Mesendoderm (in vitro differentiated cells): ENCODE results near the gene BBS9.

Experiments used
- DNase-seq: peaks from one replicate; pipeline ENCODE4 v3.0.0; 2013
- H2AK5ac ChIP-seq: 2 replicates; pipeline ENCODE4 v1.6.1; 2013; ENCODE audit warnings: low read length, inconsistent platforms
- H2BK120ac ChIP-seq: 2 replicates; pipeline ENCODE4 v1.6.1; 2013; ENCODE audit warnings: low read depth, mild to moderate bottlenecking, low read length, moderate library complexity, mixed read lengths
- H2BK15ac ChIP-seq: replicated peaks from 2 replicates; pipeline ENCODE4 v1.6.1; 2013; ENCODE audit warnings: low read depth, mild to moderate bottlenecking, moderate library complexity
- H2BK5ac ChIP-seq: 2 replicates; pipeline ENCODE4 v1.6.1; 2013; ENCODE audit warnings: low read length, inconsistent platforms
- H3K18ac ChIP-seq: 2 replicates; pipeline ENCODE4 v1.6.1; 2013; ENCODE audit warnings: mild to moderate bottlenecking, low read length, mixed read lengths
- H3K23ac ChIP-seq: one replicate; pipeline ENCODE4 v1.6.1; 2013; ENCODE audit warnings: low read length
- H3K27ac ChIP-seq: 2 replicates; pipeline ENCODE4 v1.5.1; 2013; ENCODE audit warnings: low read depth, mild to moderate bottlenecking, inconsistent platforms, low read length, moderate library complexity
- H3K27me3 ChIP-seq: 2 replicates; pipeline ENCODE4 v1.6.1; 2013; ENCODE audit warnings: low read length, control low read depth, mild to moderate bottlenecking, inconsistent platforms; ENCODE audit not compliant: insufficient read depth, poor library complexity
- H3K36me3 ChIP-seq: 2 replicates; pipeline ENCODE4 v1.6.1; 2013; ENCODE audit warnings: low read length, inconsistent platforms; ENCODE audit not compliant: control insufficient read depth, insufficient read depth
- H3K4ac ChIP-seq: one replicate; pipeline ENCODE4 v1.6.1; 2013; ENCODE audit warnings: low read depth, mild to moderate bottlenecking, low read length, moderate library complexity
- H3K4me1 ChIP-seq: 2 replicates; pipeline ENCODE4 v1.6.1; 2013; ENCODE audit warnings: low read depth, low read length, inconsistent platforms; ENCODE audit not compliant: control insufficient read depth
- H3K4me2 ChIP-seq: 2 replicates; pipeline ENCODE4 v1.6.1; 2013; ENCODE audit warnings: low read length
- H3K4me3 ChIP-seq: 2 replicates; pipeline ENCODE4 v1.5.1; 2013; ENCODE audit warnings: mild to moderate bottlenecking, low read length
- H3K56ac ChIP-seq: one replicate; pipeline ENCODE4 v1.6.1; 2013; ENCODE audit warnings: low read length
- H3K79me1 ChIP-seq: 2 replicates; pipeline ENCODE4 v1.6.1; 2013; ENCODE audit warnings: low read length, inconsistent platforms
- H3K79me2 ChIP-seq: 2 replicates; pipeline ENCODE4 v1.6.1; 2013; ENCODE audit warnings: mild to moderate bottlenecking, low read length; ENCODE audit not compliant: control insufficient read depth, insufficient read depth
- H3K9ac ChIP-seq: 2 replicates; pipeline ENCODE4 v1.6.1; 2013; ENCODE audit warnings: low read length, inconsistent platforms
- H4K5ac ChIP-seq: one replicate; pipeline ENCODE4 v1.6.1; 2013; ENCODE audit warnings: low read length
- H4K8ac ChIP-seq: one replicate; pipeline ENCODE4 v1.6.1; 2013; ENCODE audit warnings: low read depth, mild to moderate bottlenecking, control low read depth, low read length, moderate library complexity
- WGBS: extraction: QIAGEN DNeasy Blood & Tissue Kit; methylation state at CpG from one replicate; pipeline ENCODE4 v1.1.7; 2013; ENCODE audit warnings: low lambda C conversion rate, missing lambda C conversion rate; ENCODE audit not compliant: insufficient coverage; ENCODE audit errors: extremely low coverage; 5-methylcytosine and 5-hydroxymethylcytosine counted together

Gene BBS9

DNA sequence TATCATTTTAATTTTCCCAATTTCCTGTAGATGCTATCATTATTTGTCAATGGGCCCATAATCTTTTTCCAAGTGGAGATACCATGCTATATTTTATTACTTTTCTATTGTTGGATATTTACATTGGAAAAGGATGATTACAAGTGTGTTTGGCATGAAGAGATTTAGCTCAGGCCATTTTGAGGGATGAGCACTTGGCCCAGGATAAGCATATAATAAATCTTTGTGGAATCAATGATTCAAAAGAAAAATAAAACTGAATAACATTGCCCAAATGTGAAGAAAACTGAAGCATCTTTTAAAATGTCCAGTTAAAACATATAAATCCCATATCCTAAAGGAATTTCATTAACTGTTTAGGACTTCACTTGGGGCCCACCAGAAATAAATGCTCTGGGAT lies 515.1 kb downstream of the BBS9 start:
- Histone ChIP-seq H3K27ac (no peak overlapping the region), H4K8ac (no peak overlapping the region), H2AK5ac (no peak overlapping the region), H3K79me2 (no peaks in the 10 kb centered on the region), H2BK120ac (peak overlapping the region; percentile 73), H3K4me1 (peaks cover 6% of the 10 kb centered on the region), H3K4me3 (no peak overlapping the region), H3K27me3 (no peaks in the 10 kb centered on the region), H3K23ac (no peak overlapping the region), H3K9ac (no peak overlapping the region), H2BK5ac (no peak overlapping the region), H3K56ac (no peak overlapping the region), H3K4me2 (no peak overlapping the region), H3K79me1 (no peaks in the 10 kb centered on the region), H3K36me3 (no peaks in the 10 kb centered on the region), H2BK15ac (no peak overlapping the region), H3K18ac (no peak overlapping the region), H3K4ac (no peak overlapping the region), H4K5ac (no peak overlapping the region)
- DNase-seq: no peak

DNA sequence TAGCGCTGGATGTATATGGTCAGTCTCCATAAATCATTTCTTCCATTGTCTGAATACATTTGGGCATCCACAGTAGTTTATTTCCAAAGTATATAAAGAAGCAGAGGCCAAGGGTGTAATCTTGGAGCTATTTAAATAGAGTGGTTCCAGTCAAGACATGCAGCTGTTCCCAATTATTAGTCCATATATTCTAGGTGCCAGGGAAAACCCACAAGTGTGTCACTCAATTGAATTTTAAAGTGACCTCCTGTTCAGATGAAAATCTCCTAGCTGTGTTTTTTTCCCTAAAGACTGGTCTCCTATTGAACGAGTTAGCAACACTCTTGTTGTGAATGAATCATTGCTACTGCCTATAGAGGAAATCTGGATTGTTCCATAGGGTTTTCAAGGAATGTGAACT lies 515.7 kb downstream of the BBS9 start:
- Histone ChIP-seq H3K36me3 (no peaks in the 10 kb centered on the region), H3K4me2 (no peak overlapping the region), H3K4me3 (no peak overlapping the region), H3K4me1 (peaks cover 6% of the 10 kb centered on the region), H2BK120ac (no peak overlapping the region), H4K5ac (no peak overlapping the region), H3K27me3 (no peaks in the 10 kb centered on the region), H2AK5ac (peak overlapping the region; percentile 43), H3K9ac (no peak overlapping the region), H2BK15ac (no peak overlapping the region), H3K56ac (peak overlapping the region; percentile 57), H3K4ac (no peak overlapping the region), H4K8ac (no peak overlapping the region), H3K27ac (no peak overlapping the region), H3K18ac (peak overlapping the region; percentile 4), H3K79me2 (no peaks in the 10 kb centered on the region), H3K23ac (no peak overlapping the region), H2BK5ac (peak overlapping the region; percentile 51), H3K79me1 (no peaks in the 10 kb centered on the region)
- no CpG with 5 or more reads among the region's 2 CpGs for WGBS
- no peak for DNase-seq

DNA sequence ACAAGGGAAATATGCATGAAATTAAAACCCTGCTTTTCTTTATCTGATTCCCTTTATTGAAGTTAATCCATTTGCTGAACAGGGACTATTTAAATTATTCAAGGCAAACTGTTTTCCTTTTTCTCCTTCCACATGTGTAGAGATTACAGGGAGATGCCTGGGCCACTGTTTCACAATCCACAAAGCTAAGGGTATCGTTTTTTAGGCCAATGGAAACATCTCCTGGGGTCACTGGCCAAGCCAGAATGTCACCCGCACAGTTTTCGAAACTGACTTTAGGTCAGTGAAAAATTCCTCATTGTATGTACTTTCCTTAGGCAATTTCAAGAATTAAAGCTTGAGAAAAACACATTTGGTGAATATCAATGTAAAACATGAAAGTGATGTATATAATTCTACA lies 516.8 kb downstream of the BBS9 start:
- Histone ChIP-seq H3K4ac (no peak overlapping the region), H3K79me1 (no peaks in the 10 kb centered on the region), H2BK5ac (peak overlapping the region; percentile 17), H2AK5ac (no peak overlapping the region), H2BK15ac (no peak overlapping the region), H4K8ac (no peak overlapping the region), H4K5ac (peak overlapping the region; percentile 51), H3K27ac (no peak overlapping the region), H3K36me3 (no peaks in the 10 kb centered on the region), H3K27me3 (no peaks in the 10 kb centered on the region), H3K56ac (no peak overlapping the region), H3K79me2 (no peaks in the 10 kb centered on the region), H3K4me2 (no peak overlapping the region), H3K18ac (no peak overlapping the region), H3K4me1 (no peaks in the 10 kb centered on the region), H3K4me3 (no peak overlapping the region), H2BK120ac (no peak overlapping the region), H3K9ac (no peak overlapping the region), H3K23ac (no peak overlapping the region)
- WGBS: no CpG with 5 or more reads among the region's 3 CpGs
- DNase-seq: peak; percentile 23

DNA sequence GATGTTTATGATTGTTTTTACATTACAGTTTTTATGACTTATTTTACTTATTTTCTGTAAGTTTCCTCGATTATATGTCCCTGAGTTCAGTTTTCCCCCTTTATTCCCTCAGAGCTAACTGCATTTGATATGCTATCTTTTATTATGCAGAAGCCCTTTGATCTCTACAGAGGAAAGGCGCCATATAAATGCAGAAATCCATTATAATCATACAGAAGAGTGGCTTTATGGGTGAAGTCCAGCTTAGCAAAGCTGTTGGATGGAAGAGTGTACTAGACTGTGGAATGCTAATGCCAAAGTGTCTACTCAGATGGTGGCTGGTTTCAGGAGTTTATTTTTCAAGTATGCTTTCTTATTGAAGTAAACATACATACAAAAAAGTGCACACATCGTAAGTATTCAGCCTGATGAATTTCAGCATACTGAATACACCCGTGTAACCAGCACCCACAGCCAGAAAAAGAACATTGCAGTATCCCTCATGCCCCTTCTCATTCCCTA lies 517.6 kb downstream of the BBS9 start:
- Histone ChIP-seq H3K23ac (no peak overlapping the region), H3K4me1 (peaks cover 2% of the 10 kb centered on the region), H3K27me3 (no peaks in the 10 kb centered on the region), H3K56ac (no peak overlapping the region), H3K9ac (no peak overlapping the region), H3K79me2 (no peaks in the 10 kb centered on the region), H3K79me1 (no peaks in the 10 kb centered on the region), H2BK5ac (no peak overlapping the region), H4K5ac (no peak overlapping the region), H3K4ac (no peak overlapping the region), H2BK15ac (peak overlapping the region; percentile 88), H3K4me3 (no peak overlapping the region), H3K4me2 (no peak overlapping the region), H2BK120ac (no peak overlapping the region), H3K27ac (no peak overlapping the region), H3K18ac (peak overlapping the region; percentile 75), H2AK5ac (no peak overlapping the region), H4K8ac (no peak overlapping the region), H3K36me3 (no peaks in the 10 kb centered on the region)
- DNase-seq: no peak
- no CpG with 5 or more reads among the region's 4 CpGs for WGBS

DNA sequence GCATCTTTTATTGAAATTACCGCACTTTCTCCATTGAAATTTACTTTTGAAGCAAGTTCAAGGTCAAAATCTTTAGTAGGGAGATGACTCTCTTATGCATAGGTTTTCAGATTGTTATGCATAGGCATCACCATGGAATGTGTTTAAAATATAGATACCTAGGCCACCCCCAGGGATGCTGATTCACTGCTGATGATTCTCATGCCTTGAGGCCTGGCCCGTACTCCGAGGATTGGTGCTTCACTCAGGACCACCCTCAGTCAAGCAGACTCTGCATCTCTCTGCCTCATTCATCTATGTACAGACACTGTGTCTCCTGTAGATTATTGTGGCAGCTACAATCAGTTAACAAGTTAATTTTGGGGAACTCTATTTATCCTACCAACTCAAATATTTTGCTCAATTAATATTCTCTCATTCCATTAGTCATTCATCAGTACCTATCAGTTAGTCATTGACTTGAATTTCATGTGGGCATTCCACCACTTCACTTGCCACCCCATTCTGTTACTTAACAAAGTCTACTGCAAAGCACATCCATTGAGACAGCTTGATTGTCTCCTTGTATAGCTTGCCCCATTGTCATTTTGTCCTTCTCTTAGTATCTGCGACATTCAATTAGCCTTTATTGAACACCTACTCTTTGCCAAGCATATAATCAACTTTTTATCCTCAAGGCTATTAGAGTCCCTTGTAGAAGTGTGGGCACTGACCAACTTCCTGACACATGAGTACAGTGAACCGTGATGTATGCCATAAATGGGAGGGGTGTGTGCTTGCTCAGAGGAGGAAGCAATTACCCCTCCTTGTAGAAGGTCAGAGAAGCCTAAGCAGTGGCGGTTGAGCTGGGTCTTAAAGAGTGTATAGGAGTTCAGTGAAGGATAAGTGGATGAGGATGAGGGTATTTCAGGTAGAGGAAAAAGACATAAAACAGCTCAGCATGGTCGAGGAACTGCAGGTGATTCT lies 520.4 kb downstream of the BBS9 start:
- no peak overlapping the region for H2BK5ac ChIP-seq
- H2BK120ac ChIP-seq: no peak overlapping the region
- no peak overlapping the region for H3K18ac ChIP-seq
- H3K9ac ChIP-seq: no peak overlapping the region
- H3K79me2 ChIP-seq: no peaks in the 10 kb centered on the region
- H3K56ac ChIP-seq: no peak overlapping the region
- no peak overlapping the region for H3K27ac ChIP-seq
- H4K5ac ChIP-seq: no peak overlapping the region
- H3K4me2 ChIP-seq: no peak overlapping the region
- H3K4me1 ChIP-seq: peaks cover 7% of the 10 kb centered on the region
- no peak overlapping the region for H4K8ac ChIP-seq
- no peaks in the 10 kb centered on the region for H3K79me1 ChIP-seq
- peak overlapping the region; percentile 41 for H2AK5ac ChIP-seq
- no peak overlapping the region for H3K4ac ChIP-seq
- H3K27me3 ChIP-seq: no peaks in the 10 kb centered on the region
- no peak overlapping the region for H3K4me3 ChIP-seq
- no peak overlapping the region for H3K23ac ChIP-seq
- H3K36me3 ChIP-seq: no peaks in the 10 kb centered on the region
- no peak overlapping the region for H2BK15ac ChIP-seq
- WGBS: no CpG with 5 or more reads among the region's 7 CpGs
- DNase-seq: no peak
